ENCODE data around the gene RGS6.

The RGS6 gene

GRCh38 chr14:72535485-72535884 is 603.3 kb downstream of the RGS6 start:
- H3K36me3 ChIP-seq (ENCODE audit: control insufficient read depth, insufficient read depth, low read length) = no peaks in the 10 kb centered on the region; the same call in 1 of the 2 replicates
- H3K27me3 ChIP-seq (replicated peaks; ENCODE audit: control insufficient read depth, insufficient read depth, low read length) = no peaks in the 10 kb centered on the region
- TF ChIP-seq, protein P1, sequence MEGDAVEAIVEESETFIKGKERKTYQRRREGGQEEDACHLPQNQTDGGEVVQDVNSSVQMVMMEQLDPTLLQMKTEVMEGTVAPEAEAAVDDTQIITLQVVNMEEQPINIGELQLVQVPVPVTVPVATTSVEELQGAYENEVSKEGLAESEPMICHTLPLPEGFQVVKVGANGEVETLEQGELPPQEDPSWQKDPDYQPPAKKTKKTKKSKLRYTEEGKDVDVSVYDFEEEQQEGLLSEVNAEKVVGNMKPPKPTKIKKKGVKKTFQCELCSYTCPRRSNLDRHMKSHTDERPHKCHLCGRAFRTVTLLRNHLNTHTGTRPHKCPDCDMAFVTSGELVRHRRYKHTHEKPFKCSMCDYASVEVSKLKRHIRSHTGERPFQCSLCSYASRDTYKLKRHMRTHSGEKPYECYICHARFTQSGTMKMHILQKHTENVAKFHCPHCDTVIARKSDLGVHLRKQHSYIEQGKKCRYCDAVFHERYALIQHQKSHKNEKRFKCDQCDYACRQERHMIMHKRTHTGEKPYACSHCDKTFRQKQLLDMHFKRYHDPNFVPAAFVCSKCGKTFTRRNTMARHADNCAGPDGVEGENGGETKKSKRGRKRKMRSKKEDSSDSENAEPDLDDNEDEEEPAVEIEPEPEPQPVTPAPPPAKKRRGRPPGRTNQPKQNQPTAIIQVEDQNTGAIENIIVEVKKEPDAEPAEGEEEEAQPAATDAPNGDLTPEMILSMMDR (IDR thresholded peaks at IDR 0.05; ENCODE audit: insufficient read depth, low read length, poor library complexity, severe bottlenecking) = no peak
- peak; percentile 47 for DNase-seq (ENCODE audit: extremely low read depth, insufficient read length)
- no peak overlapping the region for H3K4me3 ChIP-seq (replicated peaks; ENCODE audit: low read depth, low read length)

GRCh38 chr14:72538387-72538786 is 606.2 kb downstream of the RGS6 start:
- Histone ChIP-seq H3K4me3 (replicated peaks; ENCODE audit: low read depth, low read length) (no peak overlapping the region), H3K36me3 (ENCODE audit: control insufficient read depth, insufficient read depth, low read length) (no peaks in the 10 kb centered on the region; the same call in 1 of the 2 replicates), H3K27me3 (replicated peaks; ENCODE audit: control insufficient read depth, insufficient read depth, low read length) (no peaks in the 10 kb centered on the region)
- no peak for DNase-seq (ENCODE audit: extremely low read depth, insufficient read length)
- TF ChIP-seq, protein P1 (IDR thresholded peaks at IDR 0.05; ENCODE audit: insufficient read depth, low read length, poor library complexity, severe bottlenecking) = no peak

- DNase-seq (ENCODE audit: extremely low read depth, insufficient read length) = no peak
- Histone ChIP-seq H3K4me3 (replicated peaks; ENCODE audit: low read depth, low read length) (no peak overlapping the region), H3K36me3 (ENCODE audit: control insufficient read depth, insufficient read depth, low read length) (no peaks in the 10 kb centered on the region; the same call in 1 of the 2 replicates), H3K27me3 (replicated peaks; ENCODE audit: control insufficient read depth, insufficient read depth, low read length) (no peaks in the 10 kb centered on the region)
- TF ChIP-seq, protein P1 (IDR thresholded peaks at IDR 0.05; ENCODE audit: insufficient read depth, low read length, poor library complexity, severe bottlenecking) = no peak
These were observed 607.6 kb downstream of the RGS6 start for GRCh38 chr14:72539661-72540315.

GRCh38 chr14:72540836-72541235 is 608.6 kb downstream of the RGS6 start:
- TF ChIP-seq, protein P1 (IDR thresholded peaks at IDR 0.05; ENCODE audit: insufficient read depth, low read length, poor library complexity, severe bottlenecking) = no peak
- Histone ChIP-seq H3K27me3 (replicated peaks; ENCODE audit: control insufficient read depth, insufficient read depth, low read length) (no peaks in the 10 kb centered on the region), H3K4me3 (replicated peaks; ENCODE audit: low read depth, low read length) (no peak overlapping the region), H3K36me3 (ENCODE audit: control insufficient read depth, insufficient read depth, low read length) (no peaks in the 10 kb centered on the region; the same call in 1 of the 2 replicates)
- no peak for DNase-seq (ENCODE audit: extremely low read depth, insufficient read length)

GRCh38 chr14:72541546-72541945 is 609.3 kb downstream of the RGS6 start:
- H3K4me3 ChIP-seq (replicated peaks; ENCODE audit: low read depth, low read length) = no peak overlapping the region
- no peak for DNase-seq (ENCODE audit: extremely low read depth, insufficient read length)
- H3K27me3 ChIP-seq (replicated peaks; ENCODE audit: control insufficient read depth, insufficient read depth, low read length) = no peaks in the 10 kb centered on the region
- H3K36me3 ChIP-seq (ENCODE audit: control insufficient read depth, insufficient read depth, low read length) = no peaks in the 10 kb centered on the region; the same call in 1 of the 2 replicates
- TF ChIP-seq, protein P1 (IDR thresholded peaks at IDR 0.05; ENCODE audit: insufficient read depth, low read length, poor library complexity, severe bottlenecking) = no peak
